RWPE2 (cell line): Measurements from ENCODE around the gene NKX2-1.

Experiments used
- ATAC-seq: fragments of 200-7000 bp; cut with Tn5 transposase; 3 replicates; pipeline ENCODE4 v1.9.1; 2021; ENCODE audit warnings: low read depth
- DNase-seq: peaks from one replicate; pipeline ENCODE4 v3.0.0-alpha.2; 2020; ENCODE audit warnings: low spot score
- H3K27ac ChIP-seq: fragments of 450-650 bp; 2 replicates; pipeline ENCODE4 v1.5.1; 2017; ENCODE audit warnings: mild to moderate bottlenecking; ENCODE audit not compliant: poor library complexity, severe bottlenecking
- H3K27me3 ChIP-seq: fragments of 250-450 bp; sonication (Bioruptor Pico); 2 replicates; pipeline ENCODE4 v1.5.1; 2021; ENCODE audit warnings: mild to moderate bottlenecking, moderate library complexity; ENCODE audit not compliant: insufficient read depth, poor library complexity, severe bottlenecking
- H3K36me3 ChIP-seq: fragments of 250-450 bp; sonication (Bioruptor Pico); 2 replicates; pipeline ENCODE4 v1.5.1; 2020; ENCODE audit warnings: low read depth, mild to moderate bottlenecking, moderate library complexity
- H3K4me1 ChIP-seq: fragments of 250-450 bp; sonication (Bioruptor Pico); 2 replicates; pipeline ENCODE4 v1.5.1; 2021; ENCODE audit warnings: mild to moderate bottlenecking, moderate library complexity; ENCODE audit not compliant: insufficient read depth, poor library complexity, severe bottlenecking
- H3K4me3 ChIP-seq: fragments of 250-450 bp; sonication (Bioruptor Pico); 2 replicates; pipeline ENCODE4 v1.5.1; 2021; ENCODE audit warnings: mild to moderate bottlenecking, moderate library complexity; ENCODE audit not compliant: severe bottlenecking
- H3K9me3 ChIP-seq: fragments of 250-450 bp; sonication (Bioruptor Pico); 2 replicates; pipeline ENCODE4 v1.5.1; 2021; ENCODE audit warnings: mild to moderate bottlenecking, moderate library complexity; ENCODE audit not compliant: severe bottlenecking
- CTCF ChIP-seq: fragments of 450-650 bp; IDR thresholded peaks from one replicate; pipeline ENCODE4 v1.5.1; 2017; ENCODE audit warnings: mild to moderate bottlenecking, moderate library complexity; ENCODE audit not compliant: poor library complexity, severe bottlenecking

The NKX2-1 gene

GRCh38 chr14:36519431-36520321 is at the start of gene NKX2-1:
Gene NKX2-1 (minus strand): TSS chr14:36520232. CDS start chr14:36520129, 103 bp downstream.
- Histone ChIP-seq H3K4me1 (peaks cover 2% of the 10 kb centered on the region), H3K27ac (no peak within 1 kb of the TSS), H3K4me3 (peak within 1 kb of the TSS; percentile 18), H3K36me3 (no peaks in the 10 kb centered on the region), H3K27me3 (peaks cover 100% of the 10 kb centered on the region), H3K9me3 (no peaks in the 10 kb centered on the region)
- DNase-seq (no peak), ATAC-seq (peak; percentile 19; the same call in 2 of the 3 replicates)
- no peak for TF ChIP-seq CTCF

DNA sequence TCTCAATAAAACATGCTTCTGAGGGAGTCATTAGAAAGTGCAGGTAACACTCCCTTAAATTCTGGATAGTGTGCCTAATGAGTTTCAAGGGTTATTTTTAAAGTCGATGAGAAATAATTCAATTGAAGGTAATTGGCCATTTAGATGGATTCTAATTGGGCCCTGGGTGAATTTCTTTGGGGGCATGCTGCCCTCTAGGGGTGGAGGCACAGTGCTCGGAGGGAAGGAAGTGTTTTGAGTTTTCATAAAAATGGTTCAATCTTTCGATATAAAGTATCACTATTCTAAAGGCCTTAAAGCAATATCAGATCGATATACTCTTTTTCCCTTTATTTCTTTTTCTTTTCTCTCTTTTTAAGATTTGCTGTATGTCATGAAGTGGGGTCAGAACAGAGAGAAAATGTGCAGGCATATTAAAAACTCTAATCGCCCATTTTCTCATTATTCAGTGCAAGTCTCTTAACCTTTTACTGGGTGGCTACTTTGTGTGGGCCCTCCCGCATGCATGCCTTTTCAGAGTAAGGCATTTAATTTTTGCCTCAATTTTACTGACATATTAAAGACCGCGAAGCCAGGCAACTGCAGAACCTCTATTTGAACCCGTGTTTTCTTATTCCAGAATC is 36.9 kb upstream of the NKX2-1 start:
- no peaks in the 10 kb centered on the region for H3K36me3 ChIP-seq
- DNase-seq (no peak), ATAC-seq (peak; percentile 72)
- peaks cover 10% of the 10 kb centered on the region for H3K27me3 ChIP-seq
- H3K4me1 ChIP-seq, result no peaks in the 10 kb centered on the region
- no peak overlapping the region for H3K27ac ChIP-seq
- TF ChIP-seq CTCF, result peak; percentile 94
- H3K9me3 ChIP-seq, result no peaks in the 10 kb centered on the region
- no peak overlapping the region for H3K4me3 ChIP-seq

GRCh38 chr14:36555998-36556743 is 36.1 kb upstream of the NKX2-1 start:
- no peak overlapping the region for H3K27ac ChIP-seq
- H3K4me1 ChIP-seq, result no peaks in the 10 kb centered on the region
- DNase-seq, result no peak
- H3K9me3 ChIP-seq, result no peaks in the 10 kb centered on the region
- H3K27me3 ChIP-seq, result peaks cover 3% of the 10 kb centered on the region
- H3K36me3 ChIP-seq, result no peaks in the 10 kb centered on the region
- ATAC-seq, result no peak
- TF ChIP-seq CTCF, result no peak
- no peak overlapping the region for H3K4me3 ChIP-seq

DNA sequence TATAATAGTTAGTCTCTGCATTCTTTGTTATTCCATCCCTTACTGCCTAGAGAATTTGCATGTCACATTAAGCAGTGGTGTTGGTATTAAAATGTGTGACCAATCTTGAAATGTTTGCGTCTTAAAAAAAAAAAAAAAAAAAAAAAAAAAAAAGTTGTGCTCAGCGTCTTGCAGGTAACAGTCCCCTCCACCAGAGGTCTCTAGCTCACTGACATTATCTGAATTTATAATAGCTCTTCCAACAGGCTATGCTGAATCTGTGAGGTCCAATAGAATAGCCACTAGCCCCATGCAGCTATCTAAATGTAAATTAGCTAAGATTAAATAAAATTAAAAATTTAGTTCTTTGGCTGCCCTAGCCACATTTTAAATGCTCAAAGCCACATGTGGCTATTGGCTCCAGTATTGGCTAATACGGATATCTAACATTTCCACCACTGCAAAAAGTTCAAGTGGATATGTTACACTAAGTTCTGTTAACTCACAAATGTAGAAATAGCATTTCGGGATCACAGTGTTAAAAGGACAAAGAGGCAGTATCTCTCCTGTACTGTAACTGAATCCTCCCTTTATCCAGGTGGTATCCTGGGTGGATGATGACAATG is 33.7 kb upstream of the NKX2-1 start:
- Histone ChIP-seq H3K9me3 (no peaks in the 10 kb centered on the region), H3K36me3 (no peaks in the 10 kb centered on the region), H3K27ac (no peak overlapping the region), H3K4me1 (no peaks in the 10 kb centered on the region), H3K4me3 (no peak overlapping the region), H3K27me3 (no peaks in the 10 kb centered on the region)
- DNase-seq (no peak), ATAC-seq (peak; percentile 65)
- peak; percentile 93 for TF ChIP-seq CTCF
